Measurements from ENCODE around the gene ITGAV.

The ITGAV gene

DNA sequence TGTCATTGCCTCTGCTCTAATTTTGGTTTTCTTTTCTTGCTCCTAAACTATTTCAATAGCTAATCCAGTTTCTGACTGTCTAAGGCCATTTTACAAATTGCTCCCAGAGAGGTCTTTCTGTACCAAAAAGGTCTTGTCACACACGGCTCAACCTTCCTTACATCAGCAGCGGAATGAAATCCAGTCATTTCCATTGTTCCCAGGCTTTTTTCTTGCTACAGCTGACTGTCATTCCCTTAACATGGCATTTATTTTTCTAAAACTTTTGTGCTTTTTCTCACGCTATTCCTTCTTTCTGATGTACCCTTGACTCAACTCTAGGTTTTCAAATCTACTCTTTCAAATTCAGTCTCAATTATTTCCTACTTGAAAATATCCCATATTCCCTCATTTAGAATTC is 128.3 kb downstream of the ITGAV start:
- DNase-seq: no peak

- no peak for DNase-seq
These were observed 129.0 kb downstream of the ITGAV start for GRCh38 chr2:186718903-186719302.

DNA sequence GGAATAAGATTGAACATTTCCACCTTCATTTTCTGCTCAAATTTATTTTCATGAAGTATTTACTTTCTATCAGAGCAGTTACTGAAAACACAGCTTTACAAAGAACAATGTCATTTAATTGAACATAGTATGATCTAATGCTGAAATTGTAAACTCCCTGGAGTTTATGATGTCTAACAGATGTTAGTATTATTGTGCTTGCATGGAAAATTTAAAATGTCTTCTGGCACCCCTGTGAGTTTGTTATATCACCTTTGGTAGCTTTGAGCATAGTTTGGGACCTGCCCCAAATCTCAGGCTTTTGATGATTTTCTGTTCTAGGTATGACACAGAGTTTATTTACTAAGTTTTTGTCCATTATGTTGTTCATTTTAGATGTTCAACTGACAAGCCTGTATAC is 132.1 kb downstream of the ITGAV start:
- no peak for DNase-seq

- no peak for DNase-seq
These were observed 134.9 kb downstream of the ITGAV start for GRCh38 chr2:186724736-186725135.

- DNase-seq: no peak
These were observed 135.9 kb downstream of the ITGAV start for GRCh38 chr2:186725783-186726182.

GRCh38 chr2:186726938-186727337 is 137.1 kb downstream of the ITGAV start:
- DNase-seq: no peak

GRCh38 chr2:186728631-186729030 is 138.8 kb downstream of the ITGAV start:
- peak in 1 of 4 experiments; percentile 1 for DNase-seq

All from suppressor macrophage (primary cell).